ENCODE results near the gene RMRP.
A peak's percentile ranks its signal among the peaks of the same experiment; 100 is the strongest.

The RMRP gene

DNA sequence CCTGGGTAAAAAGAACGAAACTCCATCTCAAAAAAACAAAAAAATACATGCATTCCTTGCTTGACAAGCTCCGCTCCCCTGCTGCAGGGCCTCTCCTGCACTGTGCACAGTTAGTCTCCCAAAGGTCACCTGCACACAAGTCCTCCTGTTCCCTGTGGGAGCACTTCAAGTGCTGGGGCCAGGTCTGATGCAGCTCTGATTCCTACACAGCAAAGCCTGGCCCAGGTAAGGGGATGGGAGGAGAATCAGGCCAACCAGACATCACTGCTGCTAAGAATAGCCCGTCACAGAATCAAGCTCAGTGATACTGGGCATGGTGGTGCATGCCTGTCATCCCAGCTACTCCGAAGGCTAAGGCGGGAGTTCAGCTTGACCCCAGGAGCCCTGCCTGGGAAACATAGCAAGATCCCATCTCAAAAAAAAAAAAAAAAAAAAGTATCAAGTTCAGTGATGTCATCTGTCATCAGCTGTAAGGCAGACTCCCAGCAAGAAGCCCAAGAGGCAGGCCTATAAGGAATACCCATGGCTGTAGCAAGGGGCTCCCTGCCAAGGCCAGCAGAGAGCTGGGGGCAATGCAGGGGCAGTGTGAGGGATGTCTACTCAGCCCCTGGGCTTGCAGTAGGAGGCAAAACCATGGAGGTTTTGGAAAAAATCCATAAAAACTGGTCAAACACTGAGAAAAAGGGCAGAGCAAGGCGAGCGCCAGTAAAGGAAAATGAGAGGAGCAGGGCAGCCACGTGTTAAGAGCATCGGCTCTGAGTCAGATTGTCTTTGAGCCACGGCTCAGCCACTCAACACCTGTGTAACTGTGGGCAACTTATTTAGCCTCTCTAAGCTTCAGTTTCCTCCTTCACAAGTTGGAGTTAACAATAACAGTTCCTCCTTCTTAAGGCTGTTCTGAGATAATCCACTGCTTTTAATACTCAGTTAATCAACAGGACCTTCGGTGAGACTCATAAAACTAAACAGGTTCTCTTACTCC lies 28.7 kb upstream of the RMRP start:
- DNase-seq = no peak

DNA sequence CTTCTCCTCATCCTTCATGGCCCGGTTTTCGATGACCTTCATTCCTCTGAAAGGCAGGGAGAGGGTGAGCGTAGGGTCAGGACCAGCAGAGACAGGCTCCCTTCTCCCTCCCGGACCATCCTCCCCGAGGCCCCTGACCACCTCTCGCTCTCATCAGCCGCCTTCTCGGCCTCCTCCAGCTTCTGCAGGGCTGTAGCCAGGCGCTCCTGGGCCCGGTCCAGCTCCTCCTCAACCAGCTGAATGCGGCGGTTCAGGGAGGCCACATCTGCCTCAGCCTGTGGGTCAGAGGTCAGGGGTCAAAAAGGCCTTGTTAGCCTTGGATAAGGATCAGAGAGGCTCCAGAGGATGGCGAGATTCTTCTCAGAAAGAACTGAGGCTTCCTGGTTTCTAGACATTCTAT lies 27.7 kb upstream of the RMRP start:
- no peak for DNase-seq

DNA sequence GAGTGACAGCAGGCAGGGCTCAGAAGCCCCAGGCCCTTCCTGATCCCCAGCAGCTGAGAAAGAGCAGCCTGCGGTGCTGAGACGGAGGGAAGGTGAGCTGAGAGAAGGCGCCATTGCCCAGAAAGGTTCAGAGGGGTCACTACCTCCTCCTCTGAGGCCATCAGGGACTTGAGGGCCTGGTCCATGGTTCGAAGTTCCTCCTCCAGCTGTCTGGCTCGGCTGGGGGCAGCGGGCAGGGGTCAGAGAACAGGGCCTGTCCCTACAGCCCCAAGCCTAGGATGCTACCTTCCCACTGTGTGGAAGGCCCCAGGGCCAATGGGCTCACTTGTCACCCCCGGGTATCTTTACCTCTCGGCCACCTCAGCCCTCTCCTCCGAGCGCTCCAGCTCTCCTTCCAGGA lies 27.1 kb upstream of the RMRP start:
- DNase-seq = no peak

DNA sequence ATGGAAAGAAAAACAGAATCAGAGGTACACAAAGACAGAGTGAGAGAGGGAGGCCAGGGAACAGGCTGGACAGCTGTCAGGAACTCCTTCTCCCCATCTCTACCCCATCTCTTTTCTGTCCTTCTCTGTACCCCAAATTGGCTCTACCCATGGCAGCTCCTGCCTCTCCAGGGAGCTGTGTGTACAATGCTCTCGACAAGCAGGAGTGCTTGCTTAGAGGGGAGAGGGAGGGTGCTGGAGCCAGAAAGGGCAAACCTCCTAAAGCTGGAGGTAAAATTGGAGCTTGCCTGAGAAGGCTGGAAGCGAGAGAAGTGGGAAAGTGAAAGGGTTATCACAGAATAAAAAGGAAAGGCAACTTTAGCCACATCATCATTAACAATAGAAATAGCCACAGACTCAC lies 25.5 kb upstream of the RMRP start:
- no peak for DNase-seq

DNA sequence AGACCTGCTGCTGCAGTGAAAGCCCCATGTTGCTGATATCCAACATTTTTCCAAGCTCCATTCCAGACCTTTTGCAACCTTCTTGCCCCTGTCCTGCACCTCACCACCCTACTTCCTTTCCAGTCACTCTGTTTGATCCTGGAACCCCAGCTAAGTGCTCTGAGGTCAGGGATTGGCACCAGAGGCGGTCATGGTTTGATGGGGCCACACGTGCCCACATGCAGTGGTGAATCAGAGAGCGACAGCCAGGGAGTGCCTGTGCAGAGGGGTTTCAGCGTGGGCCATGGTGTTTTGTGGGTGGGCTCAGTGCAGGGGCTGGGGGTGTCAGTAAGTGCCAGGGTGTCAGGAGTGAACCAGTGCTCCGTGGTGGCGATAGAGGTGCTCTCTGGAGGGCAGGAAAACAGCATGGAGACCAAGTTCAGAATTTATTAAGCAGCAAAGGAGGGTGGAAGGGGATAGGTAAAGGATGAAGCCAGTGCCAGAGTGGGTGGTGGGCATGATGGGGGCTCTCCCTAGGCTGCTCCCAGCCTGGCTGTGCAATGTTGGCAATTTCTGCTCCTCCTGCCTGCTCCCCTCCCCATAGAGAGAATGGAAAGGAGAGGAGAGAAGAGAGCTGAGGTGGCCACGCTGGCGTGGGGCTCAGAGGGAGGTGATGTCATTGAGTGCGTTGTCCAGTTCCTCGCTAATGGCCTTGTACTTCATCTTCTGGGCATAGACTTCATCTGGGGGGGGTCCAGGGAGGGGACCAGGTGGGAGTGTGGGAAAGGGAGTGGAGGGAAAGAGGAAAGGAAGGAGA lies 24.9 kb upstream of the RMRP start:
- no peak for DNase-seq

DNA sequence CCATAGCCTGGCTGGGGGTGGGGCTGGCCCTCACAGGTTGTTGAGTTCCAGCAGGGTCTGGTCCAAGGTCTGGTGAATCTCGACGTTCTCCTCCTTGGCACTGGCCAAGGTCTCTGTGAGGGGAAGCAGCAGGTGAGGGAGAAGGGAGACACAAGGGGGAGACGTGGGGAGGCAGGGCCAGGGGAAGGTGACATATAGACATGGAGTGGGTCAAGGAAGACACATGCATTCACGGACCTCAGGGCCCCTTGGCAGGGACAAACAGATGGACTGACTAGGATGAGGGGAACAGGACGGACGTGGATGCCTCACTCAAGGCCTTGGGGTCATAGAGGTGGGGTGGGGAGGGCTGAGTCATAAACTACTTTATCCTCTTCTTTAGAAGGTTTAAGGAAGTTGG lies 24.2 kb upstream of the RMRP start:
- no peak for DNase-seq

DNA sequence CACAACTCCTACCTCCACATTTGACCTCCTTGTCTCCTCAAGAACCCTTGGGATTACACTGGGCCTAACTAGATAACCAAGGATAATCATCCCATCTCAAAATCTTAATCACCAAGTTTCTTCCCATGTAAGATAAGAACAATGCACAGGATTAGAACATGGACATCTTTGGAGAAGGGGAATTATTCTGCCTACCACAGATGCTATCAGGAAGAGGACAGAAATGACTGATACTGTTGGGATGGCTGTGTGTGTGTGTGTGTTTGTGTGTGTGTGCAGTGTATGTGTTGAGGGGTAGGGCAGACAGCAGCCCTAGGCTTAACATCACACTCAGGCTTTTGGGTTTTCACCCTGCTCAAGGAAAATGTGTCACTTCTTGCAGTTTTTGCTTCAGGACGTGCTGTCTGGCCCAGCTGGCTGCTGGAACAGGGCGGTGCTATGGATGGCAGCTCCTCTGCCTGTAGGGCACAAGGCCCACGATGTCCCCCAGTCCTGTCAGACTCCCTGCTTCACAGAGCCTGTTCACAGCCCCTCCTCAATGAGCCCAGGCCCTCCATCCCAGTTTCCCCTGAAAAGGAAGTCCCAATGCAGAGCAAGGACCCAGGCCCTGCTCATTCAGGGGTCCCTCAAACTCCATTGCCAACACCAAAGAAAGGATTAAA lies 23.7 kb upstream of the RMRP start:
- DNase-seq = no peak

DNA sequence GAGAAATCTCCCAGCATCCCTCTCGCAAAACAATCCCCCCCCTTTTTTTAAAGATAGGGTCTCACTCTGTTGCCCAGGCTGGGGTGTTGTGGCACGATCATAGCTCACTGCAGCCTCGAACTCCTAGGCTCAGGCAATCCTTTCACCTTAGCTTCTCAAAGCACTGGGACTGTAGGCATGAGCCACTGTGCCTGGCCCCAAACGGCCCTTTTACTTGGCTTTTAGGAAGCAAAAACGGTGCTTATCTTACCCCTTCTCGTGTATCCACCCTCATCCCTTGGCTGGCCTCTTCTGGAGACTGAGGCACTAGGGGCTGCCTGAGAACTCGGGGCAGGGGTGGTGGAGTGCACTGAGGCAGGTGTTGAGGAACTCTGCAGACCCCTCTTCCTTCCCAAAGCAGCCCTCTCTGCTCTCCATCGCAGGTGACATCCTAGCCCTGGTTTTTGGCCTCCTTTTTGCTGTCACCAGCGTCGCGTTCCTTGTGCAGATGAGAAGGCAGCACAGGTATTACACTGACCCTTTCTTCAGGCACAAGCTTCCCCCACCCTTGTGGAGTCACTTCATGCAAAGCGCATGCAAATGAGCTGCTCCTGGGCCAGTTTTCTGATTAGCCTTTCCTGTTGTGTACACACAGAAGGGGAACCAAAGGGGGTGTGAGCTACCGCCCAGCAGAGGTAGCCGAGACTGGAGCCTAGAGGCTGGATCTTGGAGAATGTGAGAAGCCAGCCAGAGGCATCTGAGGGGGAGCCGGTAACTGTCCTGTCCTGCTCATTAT lies 22.7 kb upstream of the RMRP start:
- no peak for DNase-seq

DNA sequence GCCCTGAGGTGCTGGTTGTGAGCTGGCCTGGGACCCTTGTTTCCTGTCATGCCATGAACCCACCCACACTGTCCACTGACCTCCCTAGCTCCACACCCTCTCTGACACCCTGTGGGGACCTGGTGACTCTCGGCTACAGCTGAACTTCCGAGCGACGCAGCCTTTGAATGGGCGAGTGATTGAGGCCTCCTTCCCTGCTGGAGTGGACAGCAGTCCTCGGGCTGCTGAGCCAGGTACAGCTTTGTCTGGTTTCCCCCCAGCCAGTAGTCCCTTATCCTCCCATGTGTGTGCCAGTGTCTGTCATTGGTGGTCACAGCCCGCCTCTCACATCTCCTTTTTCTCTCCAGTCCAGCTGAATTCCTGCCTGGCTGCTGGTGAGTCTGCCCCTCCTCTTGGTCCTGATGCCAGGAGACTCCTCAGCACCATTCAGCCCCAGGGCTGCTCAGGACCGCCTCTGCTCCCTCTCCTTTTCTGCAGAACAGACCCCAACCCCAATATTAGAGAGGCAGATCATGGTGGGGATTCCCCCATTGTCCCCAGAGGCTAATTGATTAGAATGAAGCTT lies 22.0 kb upstream of the RMRP start:
- no peak for DNase-seq

DNA sequence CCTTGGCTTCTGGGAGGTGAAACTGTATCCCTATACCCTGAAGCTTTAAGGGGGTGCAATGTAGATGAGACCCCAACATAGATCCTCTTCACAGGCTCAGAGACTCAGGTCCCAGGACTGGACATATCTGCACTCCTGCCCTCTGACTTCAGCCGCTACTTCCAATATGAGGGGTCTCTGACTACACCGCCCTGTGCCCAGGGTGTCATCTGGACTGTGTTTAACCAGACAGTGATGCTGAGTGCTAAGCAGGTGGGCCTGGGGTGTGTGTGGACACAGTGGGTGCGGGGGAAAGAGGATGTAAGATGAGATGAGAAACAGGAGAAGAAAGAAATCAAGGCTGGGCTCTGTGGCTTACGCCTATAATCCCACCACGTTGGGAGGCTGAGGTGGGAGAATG lies 21.3 kb upstream of the RMRP start:
- DNase-seq = no peak

DNA sequence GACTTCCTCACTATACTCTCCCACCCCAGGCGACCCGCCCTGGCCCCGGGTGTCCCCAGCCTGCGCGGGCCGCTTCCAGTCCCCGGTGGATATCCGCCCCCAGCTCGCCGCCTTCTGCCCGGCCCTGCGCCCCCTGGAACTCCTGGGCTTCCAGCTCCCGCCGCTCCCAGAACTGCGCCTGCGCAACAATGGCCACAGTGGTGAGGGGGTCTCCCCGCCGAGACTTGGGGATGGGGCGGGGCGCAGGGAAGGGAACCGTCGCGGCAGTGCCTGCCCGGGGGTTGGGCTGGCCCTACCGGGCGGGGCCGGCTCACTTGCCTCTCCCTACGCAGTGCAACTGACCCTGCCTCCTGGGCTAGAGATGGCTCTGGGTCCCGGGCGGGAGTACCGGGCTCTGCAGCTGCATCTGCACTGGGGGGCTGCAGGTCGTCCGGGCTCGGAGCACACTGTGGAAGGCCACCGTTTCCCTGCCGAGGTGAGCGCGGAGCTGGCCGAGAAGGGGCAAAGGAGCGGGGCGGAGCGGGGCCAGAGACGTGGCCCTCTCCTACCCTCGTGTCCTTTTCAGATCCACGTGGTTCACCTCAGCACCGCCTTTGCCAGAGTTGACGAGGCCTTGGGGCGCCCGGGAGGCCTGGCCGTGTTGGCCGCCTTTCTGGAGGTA lies 18.0 kb upstream of the RMRP start:
- DNase-seq = no peak

DNA sequence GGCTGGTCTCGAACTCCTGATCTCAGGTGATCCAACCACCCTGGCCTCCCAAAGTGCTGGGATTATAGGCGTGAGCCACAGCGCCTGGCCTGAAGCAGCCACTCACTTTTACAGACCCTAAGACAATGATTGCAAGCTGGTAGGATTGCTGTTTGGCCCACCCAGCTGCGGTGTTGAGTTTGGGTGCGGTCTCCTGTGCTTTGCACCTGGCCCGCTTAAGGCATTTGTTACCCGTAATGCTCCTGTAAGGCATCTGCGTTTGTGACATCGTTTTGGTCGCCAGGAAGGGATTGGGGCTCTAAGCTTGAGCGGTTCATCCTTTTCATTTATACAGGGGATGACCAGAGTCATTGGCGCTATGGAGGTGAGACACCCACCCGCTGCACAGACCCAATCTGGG lies 17.4 kb upstream of the RMRP start:
- DNase-seq = no peak

DNA sequence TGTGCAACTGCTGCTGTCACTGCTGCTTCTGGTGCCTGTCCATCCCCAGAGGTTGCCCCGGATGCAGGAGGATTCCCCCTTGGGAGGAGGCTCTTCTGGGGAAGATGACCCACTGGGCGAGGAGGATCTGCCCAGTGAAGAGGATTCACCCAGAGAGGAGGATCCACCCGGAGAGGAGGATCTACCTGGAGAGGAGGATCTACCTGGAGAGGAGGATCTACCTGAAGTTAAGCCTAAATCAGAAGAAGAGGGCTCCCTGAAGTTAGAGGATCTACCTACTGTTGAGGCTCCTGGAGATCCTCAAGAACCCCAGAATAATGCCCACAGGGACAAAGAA lies 16.2 kb upstream of the RMRP start:
- no peak for DNase-seq

DNA sequence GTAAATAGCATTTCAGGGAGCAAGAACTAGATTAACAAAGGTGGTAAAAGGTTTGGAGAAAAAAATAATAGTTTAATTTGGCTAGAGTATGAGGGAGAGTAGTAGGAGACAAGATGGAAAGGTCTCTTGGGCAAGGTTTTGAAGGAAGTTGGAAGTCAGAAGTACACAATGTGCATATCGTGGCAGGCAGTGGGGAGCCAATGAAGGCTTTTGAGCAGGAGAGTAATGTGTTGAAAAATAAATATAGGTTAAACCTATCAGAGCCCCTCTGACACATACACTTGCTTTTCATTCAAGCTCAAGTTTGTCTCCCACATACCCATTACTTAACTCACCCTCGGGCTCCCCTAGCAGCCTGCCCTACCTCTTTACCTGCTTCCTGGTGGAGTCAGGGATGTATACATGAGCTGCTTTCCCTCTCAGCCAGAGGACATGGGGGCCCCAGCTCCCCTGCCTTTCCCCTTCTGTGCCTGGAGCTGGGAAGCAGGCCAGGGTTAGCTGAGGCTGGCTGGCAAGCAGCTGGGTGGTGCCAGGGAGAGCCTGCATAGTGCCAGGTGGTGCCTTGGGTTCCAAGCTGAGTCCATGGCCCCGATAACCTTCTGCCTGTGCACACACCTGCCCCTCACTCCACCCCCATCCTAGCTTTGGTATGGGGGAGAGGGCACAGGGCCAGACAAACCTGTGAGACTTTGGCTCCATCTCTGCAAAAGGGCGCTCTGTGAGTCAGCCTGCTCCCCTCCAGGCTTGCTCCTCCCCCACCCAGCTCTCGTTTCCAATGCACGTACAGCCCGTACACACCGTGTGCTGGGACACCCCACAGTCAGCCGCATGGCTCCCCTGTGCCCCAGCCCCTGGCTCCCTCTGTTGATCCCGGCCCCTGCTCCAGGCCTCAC lies 15.6 kb upstream of the RMRP start, which contains the start of gene CA9:
CA9 (plus strand) TSS at position 797 of the 893 bp plus-strand sequence; CDS start at position 829, 32 bp downstream.
- peak; percentile 7 for DNase-seq

DNA sequence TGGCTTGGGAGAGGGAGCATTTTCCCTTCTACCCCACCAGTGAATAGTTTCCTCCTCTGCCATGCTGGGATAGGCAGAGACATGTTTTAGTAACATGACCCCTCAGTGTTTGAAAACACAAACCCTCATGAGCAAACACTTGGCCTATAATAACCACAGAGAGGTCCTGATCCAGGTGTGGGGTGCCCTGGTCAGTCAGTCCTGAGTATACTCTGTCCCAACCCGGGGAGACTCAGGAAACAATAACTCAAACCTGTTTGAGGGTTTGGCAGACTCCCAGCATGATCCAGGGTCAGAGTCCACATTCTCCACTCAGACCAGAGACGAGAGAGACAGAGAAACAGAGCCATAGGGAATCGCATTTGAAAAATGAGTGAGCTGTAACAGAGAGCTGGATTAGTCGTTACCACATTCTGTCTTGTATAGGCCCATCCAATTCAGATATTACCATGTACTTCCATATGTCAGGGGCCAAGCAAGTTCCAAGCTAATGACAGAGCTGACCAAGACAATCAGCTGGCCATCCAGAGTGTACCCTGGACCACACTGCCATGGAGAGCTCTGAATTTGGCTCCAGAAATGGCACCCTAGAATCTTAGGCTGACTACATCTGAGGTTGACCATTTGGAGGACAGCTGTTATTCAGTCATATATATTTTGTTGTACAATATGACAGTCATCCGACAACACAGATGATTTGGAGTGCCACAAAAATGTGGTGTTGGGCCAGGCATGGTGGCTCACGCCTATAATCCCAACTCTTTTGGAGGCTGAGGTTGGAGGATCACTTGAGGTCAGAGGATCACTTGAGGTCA lies 11.7 kb upstream of the RMRP start:
- no peak for DNase-seq

DNA sequence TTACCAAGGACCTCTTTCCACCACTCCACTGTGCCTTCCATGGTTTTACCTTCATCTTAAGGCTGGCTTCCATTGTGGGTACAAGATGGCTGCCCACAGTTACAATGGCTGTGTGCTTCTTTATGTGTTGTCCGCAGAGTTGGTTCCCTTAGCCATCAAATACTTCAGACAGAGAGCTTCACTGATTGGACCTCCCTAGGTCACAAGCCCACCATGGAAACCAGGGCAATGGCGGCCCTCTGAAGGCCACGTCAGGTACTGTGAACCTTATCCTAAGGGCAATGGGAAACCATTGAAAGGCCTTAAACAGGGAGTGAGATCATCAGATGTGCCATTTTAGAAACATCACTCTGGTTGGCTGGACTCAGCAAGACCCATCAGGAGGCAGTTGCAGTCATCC lies 10.1 kb upstream of the RMRP start:
- no peak for DNase-seq

DNA sequence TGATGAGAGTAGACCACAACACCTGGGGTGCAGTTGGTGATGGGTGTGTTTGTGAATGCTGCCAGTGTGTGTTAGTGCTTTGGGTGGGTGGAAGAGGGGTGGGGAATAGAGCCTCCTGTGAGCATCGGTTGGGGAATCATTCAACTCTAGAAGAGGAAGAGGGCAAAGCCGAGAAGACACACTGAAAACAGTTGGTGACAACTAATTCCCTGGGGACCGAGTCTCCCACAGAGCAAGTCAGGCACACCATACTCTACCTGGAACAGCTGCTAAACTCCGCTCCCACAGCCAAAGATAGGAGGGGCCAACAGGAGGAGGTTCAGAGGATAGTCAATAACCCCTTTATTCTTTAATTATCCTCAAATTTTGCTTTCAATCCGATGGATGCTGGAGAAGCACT lies 8.7 kb upstream of the RMRP start:
- DNase-seq = no peak

DNA sequence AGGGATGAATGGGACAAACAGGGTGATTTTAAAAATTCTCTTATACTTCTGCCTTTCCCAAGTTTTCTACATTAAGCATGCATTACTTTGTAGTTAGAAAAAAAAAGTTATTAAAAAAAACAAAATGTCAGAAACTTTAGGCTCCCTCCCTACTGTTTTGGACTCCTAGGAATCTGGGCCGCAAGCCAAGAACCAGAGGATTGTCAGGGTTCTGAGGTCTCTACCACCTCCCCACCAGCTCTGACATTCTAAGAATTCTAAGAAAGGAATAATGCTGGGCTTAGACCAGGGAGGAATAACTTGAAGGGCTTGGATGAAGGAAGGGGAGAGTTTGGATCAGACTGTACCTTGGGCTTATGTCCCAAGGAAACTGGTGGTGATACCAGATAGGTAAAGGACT lies 8.2 kb upstream of the RMRP start:
- DNase-seq = no peak

DNA sequence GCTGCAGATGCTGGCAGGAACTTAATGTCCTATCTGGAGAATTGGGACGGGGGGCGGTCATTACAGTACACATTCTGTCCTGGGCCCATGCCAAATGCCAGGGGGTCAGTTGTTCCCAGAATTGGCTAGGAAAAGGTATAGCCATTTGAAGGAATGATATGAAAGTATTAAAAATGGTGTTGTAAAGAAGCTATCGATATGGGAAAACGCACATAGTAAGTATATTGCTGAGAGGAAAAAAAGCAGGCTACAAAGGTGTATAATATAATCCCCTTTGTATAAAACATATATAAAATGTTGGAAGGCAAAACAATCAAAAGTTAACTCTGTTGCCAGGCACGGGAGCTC lies 7.6 kb upstream of the RMRP start:
- no peak for DNase-seq
